Measurements from ENCODE around the gene OBP2B. TPM values are rescaled to one million over a fixed set of nuclear protein-coding genes. Genes with fewer than 3 reads are reported as not detected.

OBP2B gene
- total RNA-seq, 4 donors from 2014 or later: 2.6 to 11.7 (median 7.1) TPM

DNA sequence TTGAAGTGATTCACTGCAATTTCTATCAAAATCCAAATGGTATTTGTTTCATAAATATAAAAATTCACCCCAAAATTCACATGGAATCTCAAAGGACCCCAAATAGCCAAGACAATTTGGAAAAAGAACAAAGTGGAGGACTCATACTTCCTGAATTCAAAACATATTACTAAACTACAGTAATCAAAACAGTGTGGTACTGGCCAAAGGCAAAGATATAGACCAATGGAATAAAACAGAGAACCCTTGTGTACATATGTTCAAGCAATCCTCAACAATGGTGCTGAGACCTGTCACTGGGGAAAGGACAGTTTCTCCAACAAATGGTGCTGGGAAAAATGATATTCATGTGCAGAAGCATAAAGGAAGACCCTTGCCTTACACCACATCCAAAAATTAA lies 14.0 kb downstream of the OBP2B start:
- Histone ChIP-seq H3K27me3 (peaks cover 15% of the 10 kb centered on the region), H3K9me3 (no peaks in the 10 kb centered on the region), H3K27ac (no peak overlapping the region), H3K36me3 (no peaks in the 10 kb centered on the region), H3K4me1 (no peaks in the 10 kb centered on the region), H3K4me3 (no peak overlapping the region)
- DNase-seq (ENCODE audit: low spot score in 2 of 2): no peak
- TF ChIP-seq, protein P1, sequence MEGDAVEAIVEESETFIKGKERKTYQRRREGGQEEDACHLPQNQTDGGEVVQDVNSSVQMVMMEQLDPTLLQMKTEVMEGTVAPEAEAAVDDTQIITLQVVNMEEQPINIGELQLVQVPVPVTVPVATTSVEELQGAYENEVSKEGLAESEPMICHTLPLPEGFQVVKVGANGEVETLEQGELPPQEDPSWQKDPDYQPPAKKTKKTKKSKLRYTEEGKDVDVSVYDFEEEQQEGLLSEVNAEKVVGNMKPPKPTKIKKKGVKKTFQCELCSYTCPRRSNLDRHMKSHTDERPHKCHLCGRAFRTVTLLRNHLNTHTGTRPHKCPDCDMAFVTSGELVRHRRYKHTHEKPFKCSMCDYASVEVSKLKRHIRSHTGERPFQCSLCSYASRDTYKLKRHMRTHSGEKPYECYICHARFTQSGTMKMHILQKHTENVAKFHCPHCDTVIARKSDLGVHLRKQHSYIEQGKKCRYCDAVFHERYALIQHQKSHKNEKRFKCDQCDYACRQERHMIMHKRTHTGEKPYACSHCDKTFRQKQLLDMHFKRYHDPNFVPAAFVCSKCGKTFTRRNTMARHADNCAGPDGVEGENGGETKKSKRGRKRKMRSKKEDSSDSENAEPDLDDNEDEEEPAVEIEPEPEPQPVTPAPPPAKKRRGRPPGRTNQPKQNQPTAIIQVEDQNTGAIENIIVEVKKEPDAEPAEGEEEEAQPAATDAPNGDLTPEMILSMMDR (IDR thresholded peaks at IDR 0.05): no peak
- no peak for TF ChIP-seq POLR2AphosphoS5 (IDR thresholded peaks at IDR 0.05)
- TF ChIP-seq POLR2A (IDR thresholded peaks at IDR 0.05): no peak
- no peak for TF ChIP-seq EP300 (IDR thresholded peaks at IDR 0.05)

DNA sequence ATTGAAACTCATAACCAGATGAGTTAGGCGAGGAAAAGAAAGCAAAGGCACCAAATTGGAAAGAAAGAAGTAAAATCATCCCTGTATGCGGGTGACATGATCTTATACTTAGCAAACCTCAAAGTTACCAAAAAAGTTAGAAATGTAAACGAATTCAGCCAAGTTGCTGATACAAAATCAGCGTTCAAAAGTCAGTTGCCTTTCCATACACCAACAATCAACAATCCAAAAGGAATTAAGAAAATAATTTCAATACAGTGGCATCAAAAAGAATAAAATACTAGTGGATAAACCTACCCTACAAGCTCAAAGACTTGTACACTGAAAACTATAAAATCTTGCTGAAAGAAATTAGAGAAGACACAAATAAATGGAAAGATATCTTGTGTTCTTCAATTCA lies 14.5 kb downstream of the OBP2B start:
- 80% methylated on average over 4 of the region's 4 CpGs for WGBS
- Histone ChIP-seq H3K4me1 (no peaks in the 10 kb centered on the region), H3K27me3 (peaks cover 13% of the 10 kb centered on the region), H3K9me3 (no peaks in the 10 kb centered on the region), H3K4me3 (no peak overlapping the region), H3K27ac (no peak overlapping the region), H3K36me3 (no peaks in the 10 kb centered on the region)
- DNase-seq (ENCODE audit: low spot score in 2 of 2): no peak
- TF ChIP-seq POLR2A (IDR thresholded peaks at IDR 0.05) (no peak), EP300 (IDR thresholded peaks at IDR 0.05) (no peak), POLR2AphosphoS5 (IDR thresholded peaks at IDR 0.05) (no peak)
- TF ChIP-seq, protein P1 (IDR thresholded peaks at IDR 0.05): no peak

DNA sequence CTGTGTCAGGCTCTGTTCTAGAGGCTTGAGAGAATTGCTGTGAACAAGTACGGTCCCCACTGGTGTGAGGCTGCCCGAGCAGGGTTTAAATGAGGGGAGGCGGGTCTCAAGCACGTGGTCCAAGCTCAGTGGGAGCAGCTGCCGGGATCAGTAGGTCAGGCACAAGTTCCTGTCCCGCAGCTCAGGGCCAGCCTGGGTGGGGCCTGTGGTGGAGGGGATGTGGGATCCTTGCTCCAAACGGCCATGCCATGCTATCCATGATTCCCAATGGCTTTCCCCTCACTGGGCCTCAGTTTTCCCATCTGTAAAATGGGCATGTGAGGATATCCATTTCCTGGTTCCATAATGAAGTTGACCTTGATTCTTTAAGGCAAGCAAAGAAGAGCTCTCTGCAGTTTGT lies 17.1 kb downstream of the OBP2B start:
- peaks cover 28% of the 10 kb centered on the region for H3K27me3 ChIP-seq

GRCh38 chr9:133189826-133190225 lies 19.2 kb downstream of the OBP2B start:
- peak in 1 of 2 donors; percentile 35 for DNase-seq (ENCODE audit: low spot score in 2 of 2)
- H3K4me3 ChIP-seq: no peak overlapping the region
- 74% methylated on average over 8 of the region's 8 CpGs for WGBS
- no peaks in the 10 kb centered on the region for H3K36me3 ChIP-seq
- H3K27ac ChIP-seq: no peak overlapping the region
- H3K9me3 ChIP-seq: no peaks in the 10 kb centered on the region
- H3K4me1 ChIP-seq: peaks cover 6% of the 10 kb centered on the region
- H3K27me3 ChIP-seq: peaks cover 23% of the 10 kb centered on the region
- TF ChIP-seq EP300 (IDR thresholded peaks at IDR 0.05): no peak

More for the DNA sequence above, 17.1 kb downstream of the OBP2B start:
- Histone ChIP-seq H3K9me3 (no peaks in the 10 kb centered on the region), H3K4me1 (no peaks in the 10 kb centered on the region), H3K27ac (no peak overlapping the region), H3K36me3 (no peaks in the 10 kb centered on the region), H3K4me3 (no peak overlapping the region)
- TF ChIP-seq POLR2A (IDR thresholded peaks at IDR 0.05) (no peak), EP300 (IDR thresholded peaks at IDR 0.05) (no peak), POLR2AphosphoS5 (IDR thresholded peaks at IDR 0.05) (no peak)
- TF ChIP-seq, protein P1 (IDR thresholded peaks at IDR 0.05): no peak
- no peak for DNase-seq (ENCODE audit: low spot score in 2 of 2)
- WGBS: 64% methylated on average over 7 of the region's 7 CpGs

GRCh38 chr9:133188843-133189180 lies 20.2 kb downstream of the OBP2B start:
- peak in 1 of 2 donors; percentile 55 for DNase-seq (ENCODE audit: low spot score in 2 of 2)
- H3K4me3 ChIP-seq: no peak overlapping the region
- 96% methylated on average over 7 of the region's 7 CpGs for WGBS

More at GRCh38 chr9:133188843-133189180, 20.2 kb downstream of the OBP2B start:
- Histone ChIP-seq H3K9me3 (no peaks in the 10 kb centered on the region), H3K27ac (no peak overlapping the region), H3K36me3 (no peaks in the 10 kb centered on the region), H3K4me1 (peaks cover 7% of the 10 kb centered on the region), H3K27me3 (peaks cover 19% of the 10 kb centered on the region)
- TF ChIP-seq POLR2A (IDR thresholded peaks at IDR 0.05): no peak
- no peak for TF ChIP-seq POLR2AphosphoS5 (IDR thresholded peaks at IDR 0.05)
- TF ChIP-seq, protein P1 (IDR thresholded peaks at IDR 0.05): no peak
- TF ChIP-seq EP300 (IDR thresholded peaks at IDR 0.05): no peak

Data from suprapubic skin (tissue), 4 donors.